Erythroblast (primary cell): ENCODE results near the gene TMEM131L.

ENCODE experiments used
- GATA1 ChIP-seq: IDR thresholded peaks from 2 replicates; pipeline ENCODE4 v1.6.1; 2011; ENCODE audit warnings: low read depth, mild to moderate bottlenecking, control low read depth, low read length, moderate library complexity
- POLR2A ChIP-seq: IDR thresholded peaks from 2 replicates; pipeline ENCODE4 v1.6.1; 2011; ENCODE audit warnings: mild to moderate bottlenecking, low read length

DNA sequence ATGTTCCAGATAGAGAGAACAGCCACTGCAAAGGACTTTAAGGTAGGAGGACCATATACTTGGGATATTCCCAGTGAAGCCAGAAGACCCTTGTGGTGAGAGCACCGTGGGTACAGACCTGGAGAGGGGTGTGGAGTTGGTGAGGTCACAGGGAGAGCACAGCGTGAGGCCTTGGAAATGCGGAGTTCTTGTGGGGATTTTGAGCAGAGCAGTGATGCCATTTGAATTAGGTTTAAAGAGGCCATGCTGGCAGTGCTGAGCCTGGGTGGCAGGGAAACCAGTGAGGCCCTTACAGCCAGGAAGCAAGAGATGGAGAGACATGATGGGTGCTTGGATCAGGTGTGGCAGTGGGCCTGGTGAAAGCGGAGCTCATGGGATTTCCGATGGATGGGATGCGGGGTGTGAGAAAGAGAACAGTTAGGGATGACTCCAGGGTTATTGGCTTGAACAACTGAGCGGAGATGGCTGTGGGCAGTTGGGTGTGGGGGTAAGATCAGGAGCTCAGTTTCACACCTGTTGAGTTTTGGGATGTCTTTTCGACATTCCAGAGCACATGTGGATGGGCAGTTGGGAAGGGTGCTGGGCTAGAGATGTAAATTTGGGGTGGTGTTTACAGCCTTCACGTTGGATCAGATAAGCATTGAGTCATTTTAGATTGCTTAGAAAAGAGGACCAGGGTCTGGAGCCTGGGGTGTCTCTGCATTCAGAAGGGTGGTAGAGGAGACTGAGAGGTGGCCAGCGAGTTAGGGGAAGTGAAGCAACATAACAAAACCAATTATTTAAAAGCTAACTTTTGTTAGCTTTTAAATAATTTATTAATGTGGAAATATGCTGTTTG lies 68.9 kb downstream of the TMEM131L start:
- no peak for TF ChIP-seq POLR2A
- TF ChIP-seq GATA1: no peak
